Mesothelial cell of epicardium (in vitro differentiated cells): Measurements from ENCODE around the gene PPP2R2B. TPM values are rescaled to one million over a fixed set of nuclear protein-coding genes. Genes with fewer than 3 reads are reported as not detected.

Experiments used
- DNase-seq, 2 experiments: peaks; one replicate each; pipeline ENCODE4 v3.0.0; 2021; ENCODE audit warnings: low spot score in 2 of 2; ENCODE audit not compliant: unreplicated experiment in 2 of 2
- H3K27ac Mint-ChIP-seq: 2 replicates; pipeline ENCODE4 v1.8.0; 2021; ENCODE audit warnings: mixed read lengths
- H3K27me3 Mint-ChIP-seq: 2 replicates; pipeline ENCODE4 v1.8.0; 2021; ENCODE audit warnings: low read depth, mixed read lengths
- H3K36me3 Mint-ChIP-seq: 2 replicates; pipeline ENCODE4 v1.8.0; 2021; ENCODE audit warnings: mixed read lengths
- H3K4me1 Mint-ChIP-seq: 2 replicates; pipeline ENCODE4 v1.8.0; 2021; ENCODE audit warnings: mixed read lengths
- H3K4me3 Mint-ChIP-seq: 2 replicates; pipeline ENCODE4 v1.8.0; 2021; ENCODE audit warnings: mild to moderate bottlenecking, moderate library complexity, mixed read lengths
- H3K9me3 Mint-ChIP-seq: 2 replicates; pipeline ENCODE4 v1.8.0; 2021; ENCODE audit warnings: mixed read lengths
- total RNA-seq: library from RNA; stranded (reverse); gene quantifications from 3 replicates; pipeline ENCODE4 v1.2.1, GENCODE V29; 2021
- TF ChIP-seq, protein P1 (sequence below): fragments of 200-600 bp; sonication (generic); IDR thresholded peaks from one replicate; pipeline ENCODE4 v1.5.0; 2021; ENCODE audit warnings: antibody characterized with exemption; ENCODE audit not compliant: unreplicated experiment

The PPP2R2B gene
- total RNA-seq, 1 donor from 2014 or later = 18.2 TPM

DNA sequence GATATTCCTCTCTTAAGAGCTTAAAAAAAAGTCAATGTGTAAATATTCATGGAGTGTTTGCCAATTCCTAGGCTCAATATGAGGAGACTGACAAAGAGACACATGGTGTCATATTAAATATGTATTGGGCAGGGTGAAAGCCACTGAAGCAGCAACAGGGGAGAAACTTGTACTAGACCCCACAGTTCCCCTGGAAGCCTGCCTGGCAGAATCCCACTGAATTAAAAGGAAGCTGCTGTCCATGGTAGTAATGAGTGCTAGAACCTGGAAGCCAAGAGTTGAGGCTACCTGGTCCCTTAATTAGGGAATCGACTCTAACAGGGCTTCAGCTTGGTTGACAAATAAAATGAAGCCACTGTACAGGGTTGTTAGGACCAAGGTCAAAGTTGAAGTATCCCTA is 233.2 kb downstream of the PPP2R2B start:
- Mint-ChIP-seq H3K36me3 (peaks cover 7% of the 10 kb centered on the region), H3K27me3 (no peaks in the 10 kb centered on the region), H3K9me3 (no peaks in the 10 kb centered on the region), H3K4me1 (no peaks in the 10 kb centered on the region), H3K27ac (no peak overlapping the region), H3K4me3 (no peak overlapping the region)
- TF ChIP-seq, protein P1, sequence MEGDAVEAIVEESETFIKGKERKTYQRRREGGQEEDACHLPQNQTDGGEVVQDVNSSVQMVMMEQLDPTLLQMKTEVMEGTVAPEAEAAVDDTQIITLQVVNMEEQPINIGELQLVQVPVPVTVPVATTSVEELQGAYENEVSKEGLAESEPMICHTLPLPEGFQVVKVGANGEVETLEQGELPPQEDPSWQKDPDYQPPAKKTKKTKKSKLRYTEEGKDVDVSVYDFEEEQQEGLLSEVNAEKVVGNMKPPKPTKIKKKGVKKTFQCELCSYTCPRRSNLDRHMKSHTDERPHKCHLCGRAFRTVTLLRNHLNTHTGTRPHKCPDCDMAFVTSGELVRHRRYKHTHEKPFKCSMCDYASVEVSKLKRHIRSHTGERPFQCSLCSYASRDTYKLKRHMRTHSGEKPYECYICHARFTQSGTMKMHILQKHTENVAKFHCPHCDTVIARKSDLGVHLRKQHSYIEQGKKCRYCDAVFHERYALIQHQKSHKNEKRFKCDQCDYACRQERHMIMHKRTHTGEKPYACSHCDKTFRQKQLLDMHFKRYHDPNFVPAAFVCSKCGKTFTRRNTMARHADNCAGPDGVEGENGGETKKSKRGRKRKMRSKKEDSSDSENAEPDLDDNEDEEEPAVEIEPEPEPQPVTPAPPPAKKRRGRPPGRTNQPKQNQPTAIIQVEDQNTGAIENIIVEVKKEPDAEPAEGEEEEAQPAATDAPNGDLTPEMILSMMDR = no peak
- DNase-seq = no peak

DNA sequence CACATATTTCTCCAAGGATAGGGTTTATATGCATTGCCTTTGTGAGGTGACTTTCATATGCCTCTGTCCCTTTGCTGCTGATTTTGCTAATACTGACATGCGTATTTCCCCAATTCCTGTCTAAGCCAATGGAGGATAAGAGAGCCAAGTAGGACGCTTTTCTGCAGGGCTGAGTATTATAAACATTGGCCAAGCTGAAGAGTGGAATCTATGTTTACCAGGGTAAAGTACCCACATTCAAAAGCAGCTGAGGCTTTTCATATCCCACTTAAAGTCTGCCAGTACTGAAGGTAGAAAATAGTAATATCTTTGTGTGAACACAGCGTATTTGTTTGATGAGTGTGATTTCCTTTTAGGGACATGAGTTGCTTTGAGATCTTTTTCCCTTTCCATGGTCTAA is 233.7 kb downstream of the PPP2R2B start:
- Mint-ChIP-seq H3K4me1 (no peaks in the 10 kb centered on the region), H3K4me3 (no peak overlapping the region), H3K27me3 (no peaks in the 10 kb centered on the region), H3K36me3 (peaks cover 5% of the 10 kb centered on the region), H3K9me3 (no peaks in the 10 kb centered on the region), H3K27ac (no peak overlapping the region)
- no peak for DNase-seq
- TF ChIP-seq, protein P1 = no peak

DNA sequence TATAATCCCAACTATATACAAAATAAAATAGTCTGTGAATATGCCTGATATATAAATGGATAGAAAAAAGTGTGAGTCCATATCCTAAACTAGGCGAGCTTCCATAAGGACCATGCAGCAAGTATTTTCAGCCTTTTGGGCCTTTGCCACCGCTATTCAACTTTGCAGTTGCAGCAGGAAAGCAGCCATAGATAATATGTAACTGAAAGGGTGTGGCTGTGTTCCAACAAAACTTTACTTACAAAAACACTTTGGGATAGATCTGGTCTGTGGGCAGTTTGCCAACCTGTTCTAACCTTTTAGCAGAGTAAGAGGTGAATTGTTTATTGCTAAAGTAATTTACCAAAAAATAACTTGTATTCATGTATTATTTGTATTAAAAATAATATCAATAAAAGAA is 234.8 kb downstream of the PPP2R2B start:
- DNase-seq = no peak
- Mint-ChIP-seq H3K36me3 (peaks cover 3% of the 10 kb centered on the region), H3K4me3 (no peak overlapping the region), H3K4me1 (no peaks in the 10 kb centered on the region), H3K27me3 (no peaks in the 10 kb centered on the region), H3K9me3 (no peaks in the 10 kb centered on the region), H3K27ac (no peak overlapping the region)
- TF ChIP-seq, protein P1 = no peak

DNA sequence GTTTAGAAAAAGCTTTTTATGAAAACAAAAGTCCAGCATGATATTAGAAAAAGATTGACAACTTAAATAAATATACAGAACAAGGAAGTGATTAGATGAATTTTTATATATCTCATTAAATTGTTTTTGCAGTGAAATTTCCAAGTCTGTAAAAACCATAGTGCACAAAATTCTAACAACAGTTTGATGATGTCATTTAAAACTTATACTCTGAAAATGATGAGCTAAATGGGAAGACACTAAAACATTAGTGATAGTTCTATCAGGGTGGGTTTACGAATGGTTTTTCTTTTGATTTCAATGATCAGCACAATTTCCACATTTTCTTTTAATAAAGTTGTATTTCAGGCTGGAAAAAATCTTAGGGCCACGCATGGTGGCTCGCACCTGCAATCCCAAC is 236.1 kb downstream of the PPP2R2B start:
- no peaks in the 10 kb centered on the region for H3K4me1 Mint-ChIP-seq
- no peak for DNase-seq
- H3K36me3 Mint-ChIP-seq = no peaks in the 10 kb centered on the region
- H3K27me3 Mint-ChIP-seq = no peaks in the 10 kb centered on the region
- no peak overlapping the region for H3K4me3 Mint-ChIP-seq
- TF ChIP-seq, protein P1 = no peak
- no peak overlapping the region for H3K27ac Mint-ChIP-seq
- H3K9me3 Mint-ChIP-seq = no peaks in the 10 kb centered on the region

DNA sequence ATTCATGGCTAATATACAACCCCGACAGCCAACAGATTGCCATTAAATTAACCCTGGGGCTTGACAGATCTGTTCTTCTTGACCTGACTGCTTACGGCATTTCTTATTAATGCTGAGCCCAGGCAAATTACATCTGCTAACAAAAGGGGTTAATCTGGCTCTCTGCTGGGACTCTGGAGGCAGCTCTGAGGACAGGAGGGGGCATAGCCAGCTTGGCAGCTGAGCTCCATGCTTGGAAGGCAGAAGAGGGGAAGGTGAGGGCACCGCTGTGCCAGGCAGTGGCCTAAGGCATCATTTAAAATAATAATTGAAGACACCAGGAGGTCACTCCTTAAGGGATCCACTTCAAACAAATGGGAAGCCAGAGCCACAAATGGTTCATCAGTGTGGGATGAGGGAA is 236.6 kb downstream of the PPP2R2B start:
- Mint-ChIP-seq H3K27ac (no peak overlapping the region), H3K27me3 (no peaks in the 10 kb centered on the region), H3K4me3 (no peak overlapping the region), H3K9me3 (no peaks in the 10 kb centered on the region), H3K4me1 (no peaks in the 10 kb centered on the region), H3K36me3 (no peaks in the 10 kb centered on the region)
- no peak for DNase-seq
- TF ChIP-seq, protein P1 = no peak

DNA sequence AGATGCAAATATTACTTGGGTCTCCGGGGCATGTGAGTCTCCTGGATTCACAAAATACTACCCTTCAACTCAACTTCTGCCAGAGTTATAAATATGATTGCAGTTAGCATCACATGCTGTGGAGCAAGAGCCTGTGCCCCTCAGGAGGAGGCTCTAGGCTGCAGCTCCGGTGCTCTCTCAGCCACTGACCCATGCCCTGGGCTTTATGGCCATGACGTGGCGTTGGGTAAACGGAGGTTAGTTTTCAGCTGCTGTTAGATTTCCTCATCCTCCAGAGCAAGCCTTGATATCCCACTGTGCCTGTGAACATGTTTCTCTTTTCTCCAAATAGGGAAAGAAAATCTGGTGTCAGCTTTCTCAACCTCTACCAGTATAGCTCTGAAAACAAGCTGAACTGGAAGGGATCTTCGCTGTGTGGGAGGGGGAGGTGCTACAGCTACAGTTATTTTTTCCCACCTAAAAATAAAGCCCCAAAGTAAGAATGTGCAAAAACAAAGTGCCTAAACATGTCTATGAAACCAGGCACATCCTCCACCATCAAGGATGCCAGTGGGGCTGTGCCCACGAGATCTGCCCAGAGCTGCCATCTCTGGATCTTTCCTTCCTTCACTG is 238.2 kb downstream of the PPP2R2B start:
- Mint-ChIP-seq H3K27me3 (no peaks in the 10 kb centered on the region), H3K4me3 (no peak overlapping the region), H3K36me3 (no peaks in the 10 kb centered on the region), H3K4me1 (no peaks in the 10 kb centered on the region), H3K27ac (no peak overlapping the region), H3K9me3 (no peaks in the 10 kb centered on the region)
- TF ChIP-seq, protein P1 = no peak
- DNase-seq = no peak
